ENCODE results near the gene TEPSIN.
A peak's percentile ranks its signal among the peaks of the same experiment; 100 is the strongest.
"Not testable (repeated sequence)": the region's sequence is repeated elsewhere in the genome, so short reads cannot be mapped to it uniquely, and the experiment has no call there.

Gene TEPSIN

DNA sequence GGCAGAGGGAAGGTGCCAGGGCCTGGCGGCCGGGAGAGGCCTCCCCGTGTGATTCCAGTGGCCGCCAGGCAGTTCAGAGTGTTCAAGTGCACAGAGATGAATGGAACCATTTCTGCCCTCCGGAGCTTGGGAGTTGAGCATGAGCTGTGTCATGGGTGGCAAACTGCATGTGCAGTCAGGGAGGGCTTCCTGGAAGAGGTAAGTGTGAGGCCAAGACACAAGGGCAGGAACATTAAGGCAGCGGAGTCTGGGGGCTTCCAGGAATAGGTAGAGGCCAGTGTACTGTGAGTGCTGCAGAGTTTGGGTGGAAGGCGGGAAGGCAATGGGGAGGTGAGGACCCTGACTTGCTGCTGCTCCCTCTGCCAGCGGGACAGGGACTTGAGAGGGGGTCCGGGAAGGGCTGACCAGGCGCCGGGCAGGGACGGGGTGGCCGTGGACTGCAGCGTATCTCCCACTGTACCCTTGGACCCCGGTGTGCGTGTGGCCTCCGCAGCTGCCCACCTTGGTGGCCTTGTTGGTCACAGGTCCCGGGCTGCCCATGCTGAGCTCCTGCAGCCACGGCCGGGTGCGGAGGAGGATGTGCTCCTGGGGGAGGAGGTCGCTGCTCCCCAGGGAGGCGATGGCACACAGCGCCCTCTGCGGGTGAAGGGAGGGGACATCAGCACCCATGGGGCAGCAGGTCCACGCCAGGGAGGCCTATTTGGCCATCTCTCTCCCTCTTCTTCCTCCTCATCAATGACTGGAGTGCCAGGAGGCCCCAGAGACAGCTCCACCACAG lies 8.6 kb downstream of the TEPSIN start:
- Histone ChIP-seq H3K27ac (ENCODE audit: low read depth in 2 of 2, low read length in 2 of 2) (no peak overlapping the region), H3K4me3 (ENCODE audit: low read length in 2 of 2) (no peak overlapping the region), H3K9ac (ENCODE audit: low read depth in 1 of 2, low read length in 2 of 2) (no peak overlapping the region), H3K36me3 (ENCODE audit: control insufficient read depth in 2 of 2, insufficient read depth in 2 of 2, low read length in 2 of 2) (peaks cover 18 to 34% of the 10 kb centered on the region in 2 donors), H3K9me3 (ENCODE audit: control insufficient read depth in 2 of 2, low read length in 2 of 2) (no peaks in the 10 kb centered on the region), H3K27me3 (ENCODE audit: control insufficient read depth in 2 of 2, insufficient read depth in 2 of 2, low read length in 2 of 2) (no peaks in the 10 kb centered on the region), H3K4me1 (ENCODE audit: control insufficient read depth in 2 of 2, insufficient read depth in 2 of 2, low read length in 2 of 2) (peaks cover 0 to 2% of the 10 kb centered on the region in 2 donors)

- no peak overlapping the region for H3K9ac ChIP-seq (ENCODE audit: low read depth in 1 of 2, low read length in 2 of 2)
- H3K27me3 ChIP-seq (ENCODE audit: control insufficient read depth in 2 of 2, insufficient read depth in 2 of 2, low read length in 2 of 2), result no peaks in the 10 kb centered on the region
- no peak overlapping the region for H3K4me3 ChIP-seq (ENCODE audit: low read length in 2 of 2)
- no peak overlapping the region for H3K27ac ChIP-seq (ENCODE audit: low read depth in 2 of 2, low read length in 2 of 2)
- H3K36me3 ChIP-seq (ENCODE audit: control insufficient read depth in 2 of 2, insufficient read depth in 2 of 2, low read length in 2 of 2), result peaks cover 18 to 34% of the 10 kb centered on the region in 2 donors
- peaks cover 0 to 2% of the 10 kb centered on the region in 2 donors for H3K4me1 ChIP-seq (ENCODE audit: control insufficient read depth in 2 of 2, insufficient read depth in 2 of 2, low read length in 2 of 2)
- no peaks in the 10 kb centered on the region for H3K9me3 ChIP-seq (ENCODE audit: control insufficient read depth in 2 of 2, low read length in 2 of 2)
These were observed 9.3 kb downstream of the TEPSIN start for GRCh38 chr17:81229666-81229920.

GRCh38 chr17:81228834-81229665 lies 9.8 kb downstream of the TEPSIN start:
- Histone ChIP-seq H3K9ac (ENCODE audit: low read depth in 1 of 2, low read length in 2 of 2) (no peak overlapping the region), H3K9me3 (ENCODE audit: control insufficient read depth in 2 of 2, low read length in 2 of 2) (no peaks in the 10 kb centered on the region), H3K27ac (ENCODE audit: low read depth in 2 of 2, low read length in 2 of 2) (peak overlapping the region in 1 of 2 donors; percentile 48), H3K27me3 (ENCODE audit: control insufficient read depth in 2 of 2, insufficient read depth in 2 of 2, low read length in 2 of 2) (no peaks in the 10 kb centered on the region), H3K4me1 (ENCODE audit: control insufficient read depth in 2 of 2, insufficient read depth in 2 of 2, low read length in 2 of 2) (peaks cover 1 to 2% of the 10 kb centered on the region in 2 donors), H3K36me3 (ENCODE audit: control insufficient read depth in 2 of 2, insufficient read depth in 2 of 2, low read length in 2 of 2) (peaks cover 18 to 34% of the 10 kb centered on the region in 2 donors), H3K4me3 (ENCODE audit: low read length in 2 of 2) (no peak overlapping the region)

- Histone ChIP-seq H3K27me3 (ENCODE audit: control insufficient read depth in 2 of 2, insufficient read depth in 2 of 2, low read length in 2 of 2) (no peaks in the 10 kb centered on the region), H3K27ac (ENCODE audit: low read depth in 2 of 2, low read length in 2 of 2) (peak overlapping the region in 1 of 2 donors; percentile 48), H3K9ac (ENCODE audit: low read depth in 1 of 2, low read length in 2 of 2) (no peak overlapping the region), H3K4me3 (ENCODE audit: low read length in 2 of 2) (no peak overlapping the region), H3K36me3 (ENCODE audit: control insufficient read depth in 2 of 2, insufficient read depth in 2 of 2, low read length in 2 of 2) (peaks cover 18 to 29% of the 10 kb centered on the region in 2 donors), H3K4me1 (ENCODE audit: control insufficient read depth in 2 of 2, insufficient read depth in 2 of 2, low read length in 2 of 2) (peaks cover 6% of the 10 kb centered on the region in 2 donors), H3K9me3 (ENCODE audit: control insufficient read depth in 2 of 2, low read length in 2 of 2) (no peaks in the 10 kb centered on the region)
These were observed 10.4 kb downstream of the TEPSIN start for GRCh38 chr17:81228420-81228819.

- H3K9ac ChIP-seq (ENCODE audit: low read depth in 1 of 2, low read length in 2 of 2); H3K27me3 ChIP-seq (ENCODE audit: control insufficient read depth in 2 of 2, insufficient read depth in 2 of 2, low read length in 2 of 2); H3K4me1 ChIP-seq (ENCODE audit: control insufficient read depth in 2 of 2, insufficient read depth in 2 of 2, low read length in 2 of 2); H3K9me3 ChIP-seq (ENCODE audit: control insufficient read depth in 2 of 2, low read length in 2 of 2); H3K4me3 ChIP-seq (ENCODE audit: low read length in 2 of 2); H3K27ac ChIP-seq (ENCODE audit: low read depth in 2 of 2, low read length in 2 of 2): not testable (repeated sequence)
- H3K36me3 ChIP-seq (ENCODE audit: control insufficient read depth in 2 of 2, insufficient read depth in 2 of 2, low read length in 2 of 2), result peaks cover 18 to 24% of the 10 kb centered on the region in 2 donors
These were observed 11.2 kb downstream of the TEPSIN start for GRCh38 chr17:81227630-81228029.

DNA sequence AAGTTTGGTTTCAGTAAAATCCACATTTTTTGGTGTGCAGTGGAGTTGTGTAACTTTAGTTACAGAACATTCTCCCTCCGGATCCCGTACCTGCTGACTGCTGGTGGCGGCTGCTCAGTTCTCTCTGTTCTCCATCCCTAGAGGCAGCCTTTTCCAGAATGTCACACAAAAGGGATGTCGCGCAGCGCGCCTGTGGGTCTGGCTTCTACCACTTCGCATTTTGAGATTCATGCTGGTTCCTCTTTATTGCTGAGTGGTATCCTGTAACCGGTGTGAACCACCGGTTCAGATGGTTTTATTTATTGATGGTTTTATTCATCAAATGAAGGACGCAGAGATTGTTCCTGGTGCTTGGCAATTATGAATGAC lies 15.1 kb downstream of the TEPSIN start:
- Histone ChIP-seq H3K4me3 (ENCODE audit: low read length in 2 of 2) (peak overlapping the region; percentile 53 to 60), H3K36me3 (ENCODE audit: control insufficient read depth in 2 of 2, insufficient read depth in 2 of 2, low read length in 2 of 2) (no peaks in the 10 kb centered on the region), H3K27ac (ENCODE audit: low read depth in 2 of 2, low read length in 2 of 2) (peak overlapping the region in 1 of 2 donors; percentile 46), H3K9me3 (ENCODE audit: control insufficient read depth in 2 of 2, low read length in 2 of 2) (no peaks in the 10 kb centered on the region), H3K27me3 (ENCODE audit: control insufficient read depth in 2 of 2, insufficient read depth in 2 of 2, low read length in 2 of 2) (no peaks in the 10 kb centered on the region), H3K9ac (ENCODE audit: low read depth in 1 of 2, low read length in 2 of 2) (peak overlapping the region in 1 of 2 donors; percentile 71), H3K4me1 (ENCODE audit: control insufficient read depth in 2 of 2, insufficient read depth in 2 of 2, low read length in 2 of 2) (peaks cover 18 to 23% of the 10 kb centered on the region in 2 donors)

DNA sequence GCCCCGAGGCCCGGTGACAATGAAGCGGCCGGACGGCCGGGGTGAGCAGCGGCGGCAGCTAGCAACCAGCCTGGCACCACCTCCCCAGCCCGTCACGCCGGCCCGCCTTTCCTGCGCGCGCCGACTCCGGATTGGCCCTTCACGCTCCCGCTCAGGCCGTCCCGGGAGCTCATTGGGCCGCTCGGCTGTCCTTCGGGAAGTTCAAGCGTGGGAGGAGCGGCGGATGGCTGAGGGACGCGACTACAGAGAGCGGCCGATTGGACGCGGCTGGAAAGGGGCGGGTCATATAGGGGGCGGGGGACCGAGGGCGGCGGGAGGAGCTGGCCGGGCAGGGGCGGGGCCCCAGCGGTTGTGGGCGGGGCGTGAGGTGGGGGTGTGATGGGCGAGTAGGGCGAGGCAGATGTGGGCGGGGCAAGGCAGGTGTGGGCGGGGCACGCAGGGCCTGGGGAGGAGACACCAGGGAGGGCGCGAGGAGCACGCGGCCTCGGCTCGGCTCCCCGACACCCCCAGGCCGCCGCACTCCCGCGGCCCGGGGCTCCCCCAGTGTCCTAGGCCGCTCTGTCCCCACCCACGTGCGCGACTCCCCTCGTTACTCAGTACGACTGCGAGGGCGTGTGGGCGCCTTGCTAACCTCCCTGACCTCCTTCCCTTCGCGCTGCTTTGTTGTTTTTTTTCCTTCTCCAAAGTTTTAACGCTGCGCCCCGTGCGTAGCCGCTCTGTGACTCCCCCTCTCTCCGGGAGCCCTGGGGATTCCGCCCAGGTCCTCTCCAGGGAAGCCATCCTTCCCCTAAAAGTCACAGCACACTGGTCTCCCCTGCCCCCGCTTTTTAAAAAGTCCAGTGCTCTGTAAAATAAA lies 15.7 kb downstream of the TEPSIN start, which contains the start of gene CEP131:
Gene CEP131 (minus strand): TSS at position 60 of the 856 bp plus-strand sequence. CDS start 2,909 bp downstream, outside the sequence.
- Histone ChIP-seq H3K36me3 (ENCODE audit: control insufficient read depth in 2 of 2, insufficient read depth in 2 of 2, low read length in 2 of 2) (no peaks in the 10 kb centered on the region), H3K9me3 (ENCODE audit: control insufficient read depth in 2 of 2, low read length in 2 of 2) (no peaks in the 10 kb centered on the region), H3K27ac (ENCODE audit: low read depth in 2 of 2, low read length in 2 of 2) (peak within 1 kb of the TSS in 1 of 2 donors; percentile 46), H3K4me3 (ENCODE audit: low read length in 2 of 2) (peak within 1 kb of the TSS; percentile 67 to 79), H3K9ac (ENCODE audit: low read depth in 1 of 2, low read length in 2 of 2) (peak within 1 kb of the TSS; percentile 52 to 82), H3K4me1 (ENCODE audit: control insufficient read depth in 2 of 2, insufficient read depth in 2 of 2, low read length in 2 of 2) (peaks cover 18 to 21% of the 10 kb centered on the region in 2 donors), H3K27me3 (ENCODE audit: control insufficient read depth in 2 of 2, insufficient read depth in 2 of 2, low read length in 2 of 2) (no peaks in the 10 kb centered on the region)

GRCh38 chr17:81222620-81222905 lies 16.3 kb downstream of the TEPSIN start:
- Histone ChIP-seq H3K36me3 (ENCODE audit: control insufficient read depth in 2 of 2, insufficient read depth in 2 of 2, low read length in 2 of 2) (no peaks in the 10 kb centered on the region), H3K9me3 (ENCODE audit: control insufficient read depth in 2 of 2, low read length in 2 of 2) (no peaks in the 10 kb centered on the region), H3K27me3 (ENCODE audit: control insufficient read depth in 2 of 2, insufficient read depth in 2 of 2, low read length in 2 of 2) (no peaks in the 10 kb centered on the region), H3K9ac (ENCODE audit: low read depth in 1 of 2, low read length in 2 of 2) (peak overlapping the region; percentile 52 to 82), H3K4me1 (ENCODE audit: control insufficient read depth in 2 of 2, insufficient read depth in 2 of 2, low read length in 2 of 2) (peaks cover 18 to 21% of the 10 kb centered on the region in 2 donors), H3K4me3 (ENCODE audit: low read length in 2 of 2) (peak overlapping the region; percentile 67 to 79), H3K27ac (ENCODE audit: low read depth in 2 of 2, low read length in 2 of 2) (no peak overlapping the region)

DNA sequence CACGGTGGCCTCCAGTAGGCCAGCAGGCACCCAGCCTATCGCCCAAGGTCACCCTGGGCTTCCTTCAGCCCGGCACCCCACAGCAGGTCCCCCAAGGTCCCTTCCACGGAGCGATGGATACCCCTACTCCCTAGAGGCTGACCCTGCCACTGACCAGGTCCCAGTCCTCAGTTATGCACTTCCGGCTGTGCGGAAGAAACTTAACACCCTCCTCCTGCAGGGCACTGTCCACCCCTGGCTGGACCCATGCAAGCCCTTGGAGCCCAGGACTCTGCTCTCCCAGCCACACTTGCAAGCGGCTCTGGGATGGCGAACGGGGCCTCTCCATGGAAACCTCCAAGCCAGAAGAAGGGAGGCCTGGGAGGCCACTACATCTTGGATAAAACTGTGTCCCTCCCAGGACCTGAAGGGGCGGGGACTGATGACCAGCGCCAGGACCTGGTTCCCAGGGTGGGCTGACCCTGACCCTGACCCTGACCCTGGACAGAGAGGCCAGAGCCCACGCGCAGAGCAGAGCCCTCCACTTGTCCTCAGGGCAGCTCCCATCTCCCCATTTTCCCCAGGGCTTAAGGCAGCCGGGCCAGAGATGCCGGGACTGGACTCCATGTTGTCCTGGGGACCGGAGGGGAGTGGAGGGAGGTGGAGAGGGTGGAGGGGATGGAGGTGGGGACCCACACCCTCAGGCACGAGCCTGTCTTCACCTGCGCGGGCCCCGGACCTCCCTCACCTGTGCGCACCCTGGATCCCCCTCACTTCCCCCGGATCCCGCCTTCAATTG lies 16.8 kb downstream of the TEPSIN start:
- Histone ChIP-seq H3K27ac (ENCODE audit: low read depth in 2 of 2, low read length in 2 of 2) (no peak overlapping the region), H3K4me3 (ENCODE audit: low read length in 2 of 2) (peak overlapping the region; percentile 67 to 79), H3K27me3 (ENCODE audit: control insufficient read depth in 2 of 2, insufficient read depth in 2 of 2, low read length in 2 of 2) (no peaks in the 10 kb centered on the region), H3K36me3 (ENCODE audit: control insufficient read depth in 2 of 2, insufficient read depth in 2 of 2, low read length in 2 of 2) (no peaks in the 10 kb centered on the region), H3K9me3 (ENCODE audit: control insufficient read depth in 2 of 2, low read length in 2 of 2) (no peaks in the 10 kb centered on the region), H3K9ac (ENCODE audit: low read depth in 1 of 2, low read length in 2 of 2) (peak overlapping the region; percentile 52 to 82), H3K4me1 (ENCODE audit: control insufficient read depth in 2 of 2, insufficient read depth in 2 of 2, low read length in 2 of 2) (peaks cover 18 to 21% of the 10 kb centered on the region in 2 donors)
